OCI-LY3 (cell line): ENCODE measurements around the gene GRAMD1B.

Experiments used
- EZH2phosphoT487 ChIP-seq: fragments of 200-600 bp; shearing (Covaris generic); IDR thresholded peaks from 2 replicates; pipeline ENCODE4 v1.6.1; 2018; ENCODE audit warnings: antibody characterized with exemption, mixed run types, low read depth
- TF ChIP-seq, protein P1 (sequence below): fragments of 200-600, 300-600 bp; sonication (generic); IDR thresholded peaks from 2 replicates; pipeline ENCODE4 v1.5.1; 2014; ENCODE audit warnings: antibody characterized with exemption, low read length, low read depth

DNA sequence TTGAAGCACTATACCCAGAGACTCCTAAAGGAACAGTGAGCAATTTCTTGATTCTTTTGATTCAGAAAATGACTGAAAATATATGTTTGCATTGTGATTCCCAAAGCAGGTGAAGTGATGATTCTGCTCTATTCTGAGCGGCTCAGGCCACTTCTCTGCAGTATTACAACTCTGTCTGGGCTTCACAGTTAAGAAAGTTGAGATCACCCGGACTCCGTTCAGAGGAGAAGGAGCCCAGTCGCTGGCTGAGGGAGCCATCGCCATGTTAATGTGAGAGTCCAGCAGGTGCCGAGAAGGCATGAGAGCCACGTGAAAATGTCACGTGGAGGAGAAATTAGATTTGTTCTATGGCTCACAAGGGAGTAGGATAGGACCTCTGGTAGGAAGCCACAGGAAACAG, 132.8 kb downstream of the GRAMD1B start:
- TF ChIP-seq, protein P1, sequence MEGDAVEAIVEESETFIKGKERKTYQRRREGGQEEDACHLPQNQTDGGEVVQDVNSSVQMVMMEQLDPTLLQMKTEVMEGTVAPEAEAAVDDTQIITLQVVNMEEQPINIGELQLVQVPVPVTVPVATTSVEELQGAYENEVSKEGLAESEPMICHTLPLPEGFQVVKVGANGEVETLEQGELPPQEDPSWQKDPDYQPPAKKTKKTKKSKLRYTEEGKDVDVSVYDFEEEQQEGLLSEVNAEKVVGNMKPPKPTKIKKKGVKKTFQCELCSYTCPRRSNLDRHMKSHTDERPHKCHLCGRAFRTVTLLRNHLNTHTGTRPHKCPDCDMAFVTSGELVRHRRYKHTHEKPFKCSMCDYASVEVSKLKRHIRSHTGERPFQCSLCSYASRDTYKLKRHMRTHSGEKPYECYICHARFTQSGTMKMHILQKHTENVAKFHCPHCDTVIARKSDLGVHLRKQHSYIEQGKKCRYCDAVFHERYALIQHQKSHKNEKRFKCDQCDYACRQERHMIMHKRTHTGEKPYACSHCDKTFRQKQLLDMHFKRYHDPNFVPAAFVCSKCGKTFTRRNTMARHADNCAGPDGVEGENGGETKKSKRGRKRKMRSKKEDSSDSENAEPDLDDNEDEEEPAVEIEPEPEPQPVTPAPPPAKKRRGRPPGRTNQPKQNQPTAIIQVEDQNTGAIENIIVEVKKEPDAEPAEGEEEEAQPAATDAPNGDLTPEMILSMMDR, result no peak
- no peak for TF ChIP-seq EZH2phosphoT487
